ENCODE measurements around the gene EIF4G1. TPM values are rescaled to one million over a fixed set of nuclear protein-coding genes. Genes with fewer than 3 reads are reported as not detected.

EIF4G1 gene
- total and polyA plus RNA-seq, 7 donors = 395 to 787 (median 628) TPM

- TF ChIP-seq, protein P1, sequence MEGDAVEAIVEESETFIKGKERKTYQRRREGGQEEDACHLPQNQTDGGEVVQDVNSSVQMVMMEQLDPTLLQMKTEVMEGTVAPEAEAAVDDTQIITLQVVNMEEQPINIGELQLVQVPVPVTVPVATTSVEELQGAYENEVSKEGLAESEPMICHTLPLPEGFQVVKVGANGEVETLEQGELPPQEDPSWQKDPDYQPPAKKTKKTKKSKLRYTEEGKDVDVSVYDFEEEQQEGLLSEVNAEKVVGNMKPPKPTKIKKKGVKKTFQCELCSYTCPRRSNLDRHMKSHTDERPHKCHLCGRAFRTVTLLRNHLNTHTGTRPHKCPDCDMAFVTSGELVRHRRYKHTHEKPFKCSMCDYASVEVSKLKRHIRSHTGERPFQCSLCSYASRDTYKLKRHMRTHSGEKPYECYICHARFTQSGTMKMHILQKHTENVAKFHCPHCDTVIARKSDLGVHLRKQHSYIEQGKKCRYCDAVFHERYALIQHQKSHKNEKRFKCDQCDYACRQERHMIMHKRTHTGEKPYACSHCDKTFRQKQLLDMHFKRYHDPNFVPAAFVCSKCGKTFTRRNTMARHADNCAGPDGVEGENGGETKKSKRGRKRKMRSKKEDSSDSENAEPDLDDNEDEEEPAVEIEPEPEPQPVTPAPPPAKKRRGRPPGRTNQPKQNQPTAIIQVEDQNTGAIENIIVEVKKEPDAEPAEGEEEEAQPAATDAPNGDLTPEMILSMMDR (IDR thresholded peaks at IDR 0.05) = no peak
- WGBS, 3 donors = 81 to 87% (median 81%) methylated on average over 15 of the region's 15 CpGs
- Histone ChIP-seq H3K27ac (no peak overlapping the region), H3K4me3 (no peak overlapping the region), H3K4me1 (no peaks in the 10 kb centered on the region), H3K27me3 (ENCODE audit: insufficient read depth in 3 of 3, low read length in 2 of 3) (no peaks in the 10 kb centered on the region), H3K9me3 (no peaks in the 10 kb centered on the region), H3K36me3 (ENCODE audit: insufficient read depth in 1 of 2, low read depth in 1 of 2) (peaks cover 0 to 10% of the 10 kb centered on the region in 2 donors)
- ATAC-seq (no peak), DNase-seq (peak in 1 of 2 donors; percentile 44)
- intact Hi-C loops (cut with DNase I) = no loop called here
Measured at GRCh38 chr3:184352149-184352785, 37.9 kb downstream of the EIF4G1 start.

DNA sequence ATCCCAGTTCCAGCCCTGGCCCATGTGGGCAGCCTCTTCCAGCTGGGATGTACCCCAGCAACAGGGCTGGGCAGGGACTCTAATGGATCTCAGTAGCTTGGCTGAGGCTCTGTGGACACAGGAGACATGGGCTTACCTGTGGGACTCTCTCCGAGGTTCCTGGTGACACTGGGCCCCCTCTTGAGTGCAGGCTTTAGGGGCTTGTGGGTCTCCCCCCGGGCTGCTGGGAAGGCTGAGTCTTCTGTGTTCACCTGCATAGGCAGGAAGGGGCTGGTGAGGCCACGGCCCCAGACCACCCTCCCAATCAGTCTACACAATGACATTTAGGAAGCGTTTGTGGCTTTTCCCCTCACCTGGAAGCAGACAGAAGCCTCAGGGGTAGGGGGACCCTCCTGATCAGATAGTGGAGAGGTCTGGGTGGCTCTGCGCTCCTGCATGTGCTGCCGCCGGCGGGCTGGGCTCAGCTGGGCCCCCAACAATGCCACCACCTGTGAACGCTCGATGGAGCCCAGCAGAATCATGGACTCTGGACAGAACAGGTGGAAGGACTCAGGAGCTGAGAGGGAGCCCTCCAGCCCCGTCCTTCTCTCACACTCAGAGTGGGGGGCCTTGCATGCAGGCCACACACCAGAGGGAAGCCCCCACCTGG, 38.6 kb downstream of the EIF4G1 start:
- Histone ChIP-seq H3K4me1 (no peaks in the 10 kb centered on the region), H3K27me3 (ENCODE audit: insufficient read depth in 3 of 3, low read length in 2 of 3) (no peaks in the 10 kb centered on the region), H3K4me3 (no peak overlapping the region), H3K9me3 (no peaks in the 10 kb centered on the region), H3K27ac (no peak overlapping the region), H3K36me3 (ENCODE audit: insufficient read depth in 1 of 2, low read depth in 1 of 2) (peaks cover 0 to 10% of the 10 kb centered on the region in 2 donors)
- DNase-seq (peak in 1 of 2 donors; percentile 23), ATAC-seq (no peak)
- intact Hi-C loops (cut with DNase I) = no loop called here
- 81 to 90% (median 86%) methylated on average over 9 to 11 of the region's 11 CpGs for WGBS, 3 donors
- TF ChIP-seq, protein P1 (IDR thresholded peaks at IDR 0.05) = no peak

DNA sequence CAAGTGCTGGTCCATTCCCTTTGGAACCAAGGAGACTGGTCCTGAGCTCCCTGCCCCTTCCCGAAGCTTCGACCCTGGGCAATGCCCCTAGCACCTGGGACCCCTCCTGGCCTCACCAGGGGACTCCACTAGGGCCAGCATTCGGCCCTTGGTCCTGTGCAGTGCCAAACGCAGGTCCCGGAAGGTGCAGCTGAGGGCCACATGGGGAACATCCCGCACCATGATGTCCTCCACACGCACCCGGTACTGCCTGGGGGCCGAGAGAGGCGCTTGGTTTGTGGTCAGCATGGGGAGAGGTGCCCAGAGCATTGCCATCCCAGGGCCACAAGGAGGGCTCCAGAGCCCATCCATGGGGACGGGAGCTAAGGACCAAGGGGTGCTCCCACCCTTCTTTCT, 39.1 kb downstream of the EIF4G1 start:
- peaks cover 0 to 10% of the 10 kb centered on the region in 2 donors for H3K36me3 ChIP-seq (ENCODE audit: insufficient read depth in 1 of 2, low read depth in 1 of 2)
- TF ChIP-seq, protein P1 (IDR thresholded peaks at IDR 0.05) = no peak
- intact Hi-C loops (cut with DNase I) = no loop called here

DNA sequence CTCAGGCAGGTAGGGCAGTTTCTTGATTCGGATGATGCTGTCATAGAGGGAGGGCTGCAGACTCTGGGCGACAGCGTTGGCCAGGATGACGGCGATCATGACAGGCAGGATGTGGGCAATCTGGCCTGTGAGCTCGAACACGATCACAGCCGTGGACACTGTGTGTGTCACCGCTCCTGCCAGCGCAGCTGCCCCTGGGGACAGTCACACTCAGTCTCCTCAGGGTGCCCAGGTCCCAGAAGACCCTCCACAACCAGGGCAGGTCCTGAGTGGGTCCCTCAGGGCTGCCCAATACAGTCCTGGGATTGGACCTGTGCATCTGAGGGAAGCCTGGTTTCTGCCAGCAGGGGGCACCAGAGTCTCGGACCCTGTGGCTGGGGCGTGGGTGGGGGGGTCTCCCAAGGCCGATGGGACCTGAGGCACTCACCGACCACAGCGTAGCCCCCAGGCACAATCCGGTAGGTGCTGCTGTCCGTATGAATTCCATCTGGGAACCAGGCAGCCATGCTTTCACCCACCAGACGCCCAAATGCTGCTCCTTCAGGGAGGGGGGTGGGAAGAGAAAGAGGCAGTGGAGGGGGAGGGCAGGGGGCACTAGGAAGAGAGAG, 39.8 kb downstream of the EIF4G1 start:
- intact Hi-C loops (cut with DNase I) = no loop called here
- DNase-seq = peak in 1 of 2 donors; percentile 58
- H3K4me3 ChIP-seq = no peak overlapping the region
- TF ChIP-seq, protein P1 (IDR thresholded peaks at IDR 0.05) = peak; percentile 56
- no peaks in the 10 kb centered on the region for H3K4me1 ChIP-seq
- H3K27me3 ChIP-seq (ENCODE audit: insufficient read depth in 3 of 3, low read length in 2 of 3) = no peaks in the 10 kb centered on the region
- no peak overlapping the region for H3K27ac ChIP-seq
- 50 to 58% (median 57%) methylated on average over 17 to 18 of the region's 18 CpGs for WGBS, 3 donors
- peak; percentile 43 to 71 (median 55) for ATAC-seq
- peaks cover 0 to 10% of the 10 kb centered on the region in 2 donors for H3K36me3 ChIP-seq (ENCODE audit: insufficient read depth in 1 of 2, low read depth in 1 of 2)
- no peaks in the 10 kb centered on the region for H3K9me3 ChIP-seq

More for the DNA sequence above, 39.1 kb downstream of the EIF4G1 start:
- no peak overlapping the region for H3K4me3 ChIP-seq
- H3K27ac ChIP-seq = no peak overlapping the region
- H3K9me3 ChIP-seq = no peaks in the 10 kb centered on the region
- H3K27me3 ChIP-seq (ENCODE audit: insufficient read depth in 3 of 3, low read length in 2 of 3) = no peaks in the 10 kb centered on the region
- no peak for ATAC-seq
- H3K4me1 ChIP-seq = no peaks in the 10 kb centered on the region
- DNase-seq = no peak
- 88 to 96% (median 93%) methylated on average over 11 of the region's 11 CpGs for WGBS, 3 donors
